Nucleus accumbens (tissue), 56 donors: ENCODE results near the gene FXYD6.

Source experiments
- DNase-seq, 56 donors: peaks; one replicate each; lab custom pipeline; 2025; lab: John Stamatoyannopoulos, UW

The FXYD6 gene

GRCh38 chr11:117834068-117834810, 42.2 kb downstream of the FXYD6 start:
- no peak for DNase-seq

- DNase-seq = no peak
These were observed 43.0 kb downstream of the FXYD6 start for GRCh38 chr11:117833401-117833891.

- no peak for DNase-seq
These were observed 43.9 kb downstream of the FXYD6 start for GRCh38 chr11:117832511-117832910.

- DNase-seq = no peak
These were observed 44.6 kb downstream of the FXYD6 start for GRCh38 chr11:117831661-117832415.

GRCh38 chr11:117830674-117831351, 45.6 kb downstream of the FXYD6 start:
- DNase-seq = no peak

GRCh38 chr11:117830072-117830471, 46.4 kb downstream of the FXYD6 start:
- no peak for DNase-seq

- DNase-seq = no peak
These were observed 47.1 kb downstream of the FXYD6 start for GRCh38 chr11:117829369-117829725.

GRCh38 chr11:117828611-117829368, 47.7 kb downstream of the FXYD6 start:
- no peak for DNase-seq

GRCh38 chr11:117827521-117828511, 48.6 kb downstream of the FXYD6 start:
- DNase-seq = no peak

- DNase-seq = no peak
These were observed 49.6 kb downstream of the FXYD6 start for GRCh38 chr11:117826832-117827231.

- DNase-seq = no peak
These were observed 50.3 kb downstream of the FXYD6 start for GRCh38 chr11:117826190-117826570.

- no peak for DNase-seq
These were observed 50.8 kb downstream of the FXYD6 start for GRCh38 chr11:117825538-117826189.

GRCh38 chr11:117824571-117825537, 51.6 kb downstream of the FXYD6 start, which contains the start of gene FXYD2:
Gene FXYD2, minus strand, starts transcription at chr11:117824744. Its CDS starts 66 bp downstream, at chr11:117824678.
- no peak for DNase-seq

GRCh38 chr11:117823946-117824420, 52.5 kb downstream of the FXYD6 start:
- DNase-seq = no peak

GRCh38 chr11:117823294-117823945, 53.0 kb downstream of the FXYD6 start:
- DNase-seq = no peak
